ENCODE data around the gene SERPIND1.

DNA sequence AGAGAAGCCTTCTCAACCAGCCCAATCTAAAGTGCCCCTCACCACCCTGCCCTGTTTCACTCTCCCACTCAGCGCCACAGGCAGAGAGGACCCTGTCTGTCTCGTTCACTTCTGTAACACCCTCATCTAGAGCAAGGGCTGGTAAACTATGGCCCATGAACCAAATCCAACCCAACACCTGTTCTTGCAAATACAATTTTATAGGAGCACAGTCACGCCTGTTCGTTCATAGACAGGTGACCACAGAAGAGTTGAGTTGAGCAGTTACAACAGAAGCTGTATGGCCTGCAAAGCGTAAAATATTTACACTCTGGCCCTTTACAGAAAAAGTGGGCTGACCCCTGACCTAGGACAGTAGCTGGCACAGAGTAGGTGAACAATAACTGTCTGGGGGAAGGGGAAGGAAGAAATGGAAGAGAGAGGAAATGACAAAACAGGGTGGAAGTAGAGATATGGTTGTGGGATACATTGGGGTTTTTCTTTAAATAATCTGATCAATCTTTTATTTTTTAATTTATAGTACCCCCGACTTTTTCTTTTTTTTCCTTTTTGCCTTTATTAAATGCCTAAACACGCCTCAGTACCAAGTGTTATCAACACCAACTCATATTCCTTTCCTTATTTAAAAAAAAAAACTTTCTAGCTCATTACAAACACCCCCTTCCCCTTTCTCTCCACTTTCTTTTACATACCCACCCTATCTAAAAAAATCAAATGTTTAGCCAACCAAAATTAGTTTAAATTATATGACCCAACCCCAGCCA lies 20.9 kb downstream of the SERPIND1 start:
- TF ChIP-seq, protein P1, sequence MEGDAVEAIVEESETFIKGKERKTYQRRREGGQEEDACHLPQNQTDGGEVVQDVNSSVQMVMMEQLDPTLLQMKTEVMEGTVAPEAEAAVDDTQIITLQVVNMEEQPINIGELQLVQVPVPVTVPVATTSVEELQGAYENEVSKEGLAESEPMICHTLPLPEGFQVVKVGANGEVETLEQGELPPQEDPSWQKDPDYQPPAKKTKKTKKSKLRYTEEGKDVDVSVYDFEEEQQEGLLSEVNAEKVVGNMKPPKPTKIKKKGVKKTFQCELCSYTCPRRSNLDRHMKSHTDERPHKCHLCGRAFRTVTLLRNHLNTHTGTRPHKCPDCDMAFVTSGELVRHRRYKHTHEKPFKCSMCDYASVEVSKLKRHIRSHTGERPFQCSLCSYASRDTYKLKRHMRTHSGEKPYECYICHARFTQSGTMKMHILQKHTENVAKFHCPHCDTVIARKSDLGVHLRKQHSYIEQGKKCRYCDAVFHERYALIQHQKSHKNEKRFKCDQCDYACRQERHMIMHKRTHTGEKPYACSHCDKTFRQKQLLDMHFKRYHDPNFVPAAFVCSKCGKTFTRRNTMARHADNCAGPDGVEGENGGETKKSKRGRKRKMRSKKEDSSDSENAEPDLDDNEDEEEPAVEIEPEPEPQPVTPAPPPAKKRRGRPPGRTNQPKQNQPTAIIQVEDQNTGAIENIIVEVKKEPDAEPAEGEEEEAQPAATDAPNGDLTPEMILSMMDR (IDR thresholded peaks at IDR 0.05), result no peak
- TF ChIP-seq POLR2A (IDR thresholded peaks at IDR 0.05), result no peak
- no peak for TF ChIP-seq POLR2AphosphoS5 (IDR thresholded peaks at IDR 0.05)

Data from gastroesophageal sphincter (tissue), 3 donors.